ENCODE data around the gene SLC24A1. TPM values are rescaled to one million over a fixed set of nuclear protein-coding genes. Genes with fewer than 3 reads are reported as not detected.
"Not testable (repeated sequence)": the region's sequence is repeated elsewhere in the genome, so short reads cannot be mapped to it uniquely, and the experiment has no call there.

The SLC24A1 gene
- polyA plus RNA-seq, 6 donors from 2014 or later = 2.3 to 3.7 (median 2.7) TPM; not detected in 1

- no peaks in the 10 kb centered on the region for H3K9me3 Mint-ChIP-seq
- H3K27me3 Mint-ChIP-seq = no peaks in the 10 kb centered on the region
- peaks cover 0 to 5% (median 2%) of the 10 kb centered on the region in 3 donors for H3K4me1 Mint-ChIP-seq
- no peak for ATAC-seq (ENCODE audit: low read depth in 2 of 2)
- DNase-seq = no peak
- H3K4me3 Mint-ChIP-seq = no peak overlapping the region
- H3K36me3 Mint-ChIP-seq = peaks cover 0 to 11% of the 10 kb centered on the region in 2 donors
- no peak overlapping the region for H3K27ac Mint-ChIP-seq
These were observed 18.6 kb upstream of the SLC24A1 start for GRCh38 chr15:65603134-65603533.

DNA sequence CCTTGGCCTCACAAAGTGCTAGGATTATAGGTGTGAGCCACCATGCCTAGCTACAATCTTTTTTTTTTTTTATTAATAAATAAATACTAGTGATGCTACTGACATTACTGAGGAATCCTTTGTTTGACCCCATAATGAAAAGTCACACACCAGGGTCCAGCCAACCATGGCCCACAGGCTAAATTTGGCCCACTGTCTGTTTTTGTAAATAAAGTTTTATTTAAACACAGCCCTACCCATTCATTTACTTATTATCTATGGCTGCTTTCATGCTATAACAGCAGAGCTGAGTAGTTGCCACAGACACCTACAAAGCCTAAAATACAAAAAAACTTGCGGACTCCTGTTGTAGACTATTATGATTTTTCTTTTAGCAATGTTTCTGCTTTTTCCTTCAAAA, 18.2 kb upstream of the SLC24A1 start:
- H3K4me3 Mint-ChIP-seq = no peak overlapping the region
- DNase-seq = no peak
- H3K36me3 Mint-ChIP-seq = peaks cover 0 to 7% of the 10 kb centered on the region in 2 donors
- no peak overlapping the region for H3K27ac Mint-ChIP-seq
- H3K27me3 Mint-ChIP-seq = no peaks in the 10 kb centered on the region
- H3K4me1 Mint-ChIP-seq = peaks cover 0 to 5% (median 2%) of the 10 kb centered on the region in 3 donors
- no peaks in the 10 kb centered on the region for H3K9me3 Mint-ChIP-seq
- ATAC-seq (ENCODE audit: low read depth in 2 of 2) = no peak

- Mint-ChIP-seq H3K27ac (peak within 1 kb of the TSS; percentile 96 to 99 (median 98)), H3K27me3 (no peaks in the 10 kb centered on the region), H3K36me3 (no peaks in the 10 kb centered on the region), H3K4me3 (peak within 1 kb of the TSS; percentile 94 to 99 (median 98)), H3K4me1 (peaks cover 23 to 34% (median 32%) of the 10 kb centered on the region in 3 donors), H3K9me3 (peaks cover 0 to 2% (median 0%) of the 10 kb centered on the region in 7 donors)
- DNase-seq (peak; percentile 81), ATAC-seq (ENCODE audit: low read depth in 2 of 2) (peak; percentile 95 to 96)
These were observed 10.6 kb upstream of the SLC24A1 start, which contains the start of gene INTS14 for GRCh38 chr15:65610871-65611718. Gene INTS14, minus strand, starts transcription at chr15:65611131. Its CDS starts 3,751 bp downstream, at chr15:65607380.

DNA sequence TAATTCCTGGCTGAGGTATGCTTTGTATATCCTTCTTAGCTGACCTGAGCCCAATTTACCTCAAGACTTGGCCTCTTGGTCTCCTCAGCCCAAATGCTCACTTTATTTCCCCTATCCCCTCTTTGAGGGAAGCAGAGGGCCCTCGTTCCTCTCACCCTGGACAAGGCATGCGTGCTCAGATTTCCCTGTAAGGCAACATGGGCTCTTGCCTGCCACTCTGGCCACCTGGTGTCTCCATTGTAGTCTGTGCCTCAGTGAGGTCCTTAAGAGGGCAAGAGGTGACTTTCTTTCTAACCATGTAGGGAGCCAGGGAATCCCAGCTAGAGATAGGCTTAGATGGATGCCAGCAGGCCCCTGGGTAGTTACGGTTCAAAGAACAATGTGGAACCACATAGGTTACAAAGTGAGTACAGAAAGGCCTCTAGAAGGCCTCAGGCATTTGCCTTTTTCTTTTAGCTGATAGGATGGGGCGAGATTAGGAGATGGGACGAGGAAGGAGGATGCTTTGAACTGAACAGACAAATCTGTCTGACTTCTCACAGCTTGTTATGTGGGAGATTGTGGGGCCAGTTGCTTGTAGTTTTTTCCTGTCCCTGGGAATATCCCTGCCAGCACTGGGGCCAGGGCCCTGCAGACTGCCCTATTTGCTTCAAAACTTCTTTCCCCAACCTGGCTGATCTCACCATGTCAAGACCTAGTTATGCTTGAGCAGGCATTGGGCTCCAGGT, 9.7 kb upstream of the SLC24A1 start:
- Mint-ChIP-seq H3K4me1 (peaks cover 23 to 34% (median 30%) of the 10 kb centered on the region in 3 donors), H3K27me3 (no peaks in the 10 kb centered on the region), H3K9me3 (peaks cover 0 to 2% (median 0%) of the 10 kb centered on the region in 7 donors), H3K27ac (peak overlapping the region; percentile 96 to 99 (median 98)), H3K4me3 (peak overlapping the region; percentile 94 to 99 (median 98)), H3K36me3 (no peaks in the 10 kb centered on the region)
- DNase-seq (no peak), ATAC-seq (ENCODE audit: low read depth in 2 of 2) (no peak)

- H3K4me1 Mint-ChIP-seq = peaks cover 23 to 33% (median 30%) of the 10 kb centered on the region in 3 donors
- H3K4me3 Mint-ChIP-seq = peak overlapping the region in 6 of 8 donors; percentile 29 to 99 (median 76)
- no peak for ATAC-seq (ENCODE audit: low read depth in 2 of 2)
- no peaks in the 10 kb centered on the region for H3K36me3 Mint-ChIP-seq
- no peaks in the 10 kb centered on the region for H3K27me3 Mint-ChIP-seq
- DNase-seq = no peak
- peaks cover 0 to 2% (median 0%) of the 10 kb centered on the region in 7 donors for H3K9me3 Mint-ChIP-seq
- H3K27ac Mint-ChIP-seq = peak overlapping the region in 2 of 6 donors; percentile 15 to 97
These were observed 9.2 kb upstream of the SLC24A1 start for GRCh38 chr15:65612616-65612946.

DNA sequence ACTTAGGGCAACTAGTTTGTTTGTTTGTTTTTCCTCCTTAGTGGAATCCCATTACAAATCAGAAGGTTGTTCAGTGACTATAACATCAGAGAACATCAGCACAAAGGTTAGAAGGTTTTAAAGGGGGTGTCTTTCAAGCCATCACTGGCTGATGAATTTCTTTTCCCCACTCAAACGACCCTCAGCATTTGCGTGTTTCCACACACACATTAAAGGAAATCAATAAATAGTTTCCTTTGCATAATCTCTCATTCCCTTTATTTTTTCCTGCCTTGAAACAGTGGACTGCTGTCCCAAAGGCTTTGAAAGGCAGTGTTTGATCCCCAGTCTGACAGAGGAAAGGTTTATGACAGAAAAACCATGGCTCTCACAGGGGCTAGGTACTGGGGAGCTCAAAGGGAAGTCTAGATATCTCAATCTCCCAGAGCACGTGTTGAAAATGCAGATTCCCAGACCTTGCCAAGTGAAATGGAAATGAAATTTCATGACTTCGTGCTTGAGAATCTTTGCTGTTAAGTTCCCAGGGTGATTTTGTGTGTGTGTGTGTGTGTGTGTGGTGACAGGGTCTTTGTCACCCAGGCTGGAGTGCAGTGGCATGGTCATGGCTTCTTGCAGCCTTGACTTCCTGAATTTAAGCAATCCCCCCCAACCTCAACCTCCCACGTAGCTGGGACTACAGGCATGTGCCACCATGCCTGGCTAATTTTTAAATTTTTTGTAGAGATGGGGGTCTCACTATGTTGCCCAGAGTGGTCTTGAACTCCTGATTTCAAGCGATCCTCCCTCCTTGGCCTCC, 8.6 kb upstream of the SLC24A1 start:
- peaks cover 23 to 30% (median 28%) of the 10 kb centered on the region in 3 donors for H3K4me1 Mint-ChIP-seq
- H3K27ac Mint-ChIP-seq = no peak overlapping the region
- ATAC-seq (ENCODE audit: low read depth in 2 of 2) = no peak

DNA sequence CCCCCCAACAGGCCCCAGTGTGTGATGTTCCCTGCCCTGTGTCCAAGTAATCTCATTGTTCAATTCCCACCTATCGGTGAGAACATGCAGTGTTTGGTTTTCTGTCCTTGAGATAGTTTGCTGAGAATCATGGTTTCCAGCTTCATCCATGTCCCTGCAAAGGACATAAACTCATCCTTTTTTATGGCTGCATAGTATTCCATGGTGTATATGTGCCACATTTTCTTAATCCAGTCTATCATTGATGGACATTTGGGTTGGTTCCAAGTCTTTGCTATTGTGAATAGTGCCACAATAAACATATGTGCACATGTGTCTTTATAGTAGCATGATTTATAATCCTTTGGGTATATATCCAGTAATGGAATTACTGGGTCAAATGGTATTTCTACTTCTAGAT, 5.9 kb upstream of the SLC24A1 start:
- not testable (repeated sequence) for H3K27me3 Mint-ChIP-seq; H3K36me3 Mint-ChIP-seq; H3K9me3 Mint-ChIP-seq; H3K4me3 Mint-ChIP-seq; H3K27ac Mint-ChIP-seq; ATAC-seq (ENCODE audit: low read depth in 2 of 2); DNase-seq
- H3K4me1 Mint-ChIP-seq = peaks cover 15 to 16% (median 16%) of the 10 kb centered on the region in 3 donors

More for the DNA sequence above, 8.6 kb upstream of the SLC24A1 start:
- Mint-ChIP-seq H3K4me3 (peak overlapping the region in 3 of 8 donors; percentile 12 to 95 (median 23)), H3K9me3 (peaks cover 0 to 2% (median 0%) of the 10 kb centered on the region in 7 donors), H3K27me3 (no peaks in the 10 kb centered on the region), H3K36me3 (no peaks in the 10 kb centered on the region)
- DNase-seq = no peak

GRCh38 chr15:65618560-65619109, 3.1 kb upstream of the SLC24A1 start:
- Mint-ChIP-seq H3K27me3 (no peaks in the 10 kb centered on the region), H3K9me3 (no peaks in the 10 kb centered on the region), H3K4me3 (no peak overlapping the region), H3K27ac (no peak overlapping the region), H3K4me1 (no peaks in the 10 kb centered on the region), H3K36me3 (no peaks in the 10 kb centered on the region)
- DNase-seq (no peak), ATAC-seq (ENCODE audit: low read depth in 2 of 2) (no peak)

- Mint-ChIP-seq H3K27me3 (no peaks in the 10 kb centered on the region), H3K36me3 (peaks cover 0 to 9% of the 10 kb centered on the region in 2 donors), H3K4me3 (no peak overlapping the region)
These were observed 2.0 kb upstream of the SLC24A1 start for GRCh38 chr15:65619626-65620290.

GRCh38 chr15:65620833-65621232, 905 bp upstream of the SLC24A1 start:
- no peak for ATAC-seq (ENCODE audit: low read depth in 2 of 2)
- Mint-ChIP-seq H3K27me3 (no peaks in the 10 kb centered on the region), H3K36me3 (peaks cover 8 to 17% of the 10 kb centered on the region in 2 donors), H3K27ac (peak overlapping the region in 1 of 6 donors; percentile 17), H3K4me1 (no peaks in the 10 kb centered on the region), H3K9me3 (no peaks in the 10 kb centered on the region), H3K4me3 (no peak overlapping the region)
- no peak for DNase-seq

More at GRCh38 chr15:65619626-65620290, 2.0 kb upstream of the SLC24A1 start:
- no peak for DNase-seq
- Mint-ChIP-seq H3K4me1 (no peaks in the 10 kb centered on the region), H3K9me3 (no peaks in the 10 kb centered on the region), H3K27ac (peak overlapping the region in 2 of 6 donors; percentile 19 to 38)
- no peak for ATAC-seq (ENCODE audit: low read depth in 2 of 2)

DNA sequence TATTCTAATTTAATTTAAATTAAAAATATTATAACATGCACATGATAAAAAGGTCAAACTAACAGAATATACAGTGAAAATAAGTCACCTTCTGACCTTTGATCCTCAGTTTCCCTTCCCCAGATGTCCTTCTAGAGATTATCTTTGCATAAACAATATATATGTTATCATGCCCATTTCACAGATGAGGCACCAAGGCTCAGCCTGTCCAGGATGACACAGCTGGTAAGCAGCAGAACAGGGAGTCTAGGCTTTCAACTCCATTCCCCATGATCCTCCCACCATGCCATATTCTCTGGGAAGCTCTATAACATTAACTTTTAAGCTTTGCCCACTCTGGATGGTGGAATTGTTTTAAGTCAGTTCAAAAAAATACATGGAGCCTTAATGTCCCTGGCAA, 1.4 kb downstream of the SLC24A1 start:
- no peaks in the 10 kb centered on the region for H3K4me1 Mint-ChIP-seq
- H3K27ac Mint-ChIP-seq = no peak overlapping the region
- no peaks in the 10 kb centered on the region for H3K9me3 Mint-ChIP-seq
- peaks cover 8 to 19% of the 10 kb centered on the region in 2 donors for H3K36me3 Mint-ChIP-seq
- H3K27me3 Mint-ChIP-seq = no peaks in the 10 kb centered on the region
- DNase-seq (no peak), ATAC-seq (ENCODE audit: low read depth in 2 of 2) (no peak)
- no peak overlapping the region for H3K4me3 Mint-ChIP-seq

DNA sequence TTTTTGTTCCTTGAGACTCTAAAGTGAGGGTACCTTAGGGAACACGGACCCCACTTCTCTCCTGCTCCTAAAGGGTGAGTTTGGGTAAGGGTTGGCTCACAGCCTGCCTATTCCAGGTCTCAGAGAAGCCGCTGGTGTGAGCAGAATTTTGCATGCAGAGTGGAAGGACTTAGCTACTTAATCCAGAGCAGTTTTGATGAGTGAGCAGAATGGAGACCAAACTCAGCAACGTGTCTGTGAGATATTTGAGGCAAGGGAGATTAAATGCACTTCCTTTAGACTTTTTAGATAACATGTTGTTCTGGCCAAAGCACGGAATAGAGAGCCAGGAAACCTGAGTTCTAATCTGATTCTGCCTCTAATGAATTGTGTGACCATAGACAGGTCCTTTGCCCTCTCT, 5.1 kb downstream of the SLC24A1 start:
- Mint-ChIP-seq H3K36me3 (peaks cover 11 to 19% of the 10 kb centered on the region in 2 donors), H3K9me3 (no peaks in the 10 kb centered on the region), H3K4me1 (peaks cover 0 to 10% (median 5%) of the 10 kb centered on the region in 3 donors), H3K27ac (no peak overlapping the region), H3K27me3 (no peaks in the 10 kb centered on the region), H3K4me3 (no peak overlapping the region)
- no peak for ATAC-seq (ENCODE audit: low read depth in 2 of 2)
- DNase-seq = no peak

Measured in naive B cell (primary cell).